SU-DHL-6 (cell line): ENCODE measurements around the gene RSPO1.

Experiments used
- H2AFZ ChIP-seq: fragments of 200-600 bp; sonication (generic); 2 replicates; pipeline ENCODE4 v1.6.1; 2014; ENCODE audit warnings: low read depth, mild to moderate bottlenecking, moderate library complexity, mixed read lengths, antibody characterized with exemption, low read length; ENCODE audit not compliant: severe bottlenecking
- H3F3A ChIP-seq: fragments of 200-600 bp; shearing (Covaris generic); 2 replicates; pipeline ENCODE4 v1.6.0; 2016; ENCODE audit warnings: antibody characterized with exemption, mild to moderate bottlenecking; ENCODE audit not compliant: insufficient read depth
- H3K27ac ChIP-seq: fragments of 200-600 bp; sonication (generic); 2 replicates; pipeline ENCODE4 v1.5.1; 2016; ENCODE audit warnings: low read depth, mild to moderate bottlenecking, low read length, moderate library complexity, mixed read lengths
- H3K27me3 ChIP-seq: fragments of 200-600 bp; sonication (generic), shearing (Covaris generic); 2 replicates; pipeline ENCODE4 v1.6.0; 2014; ENCODE audit warnings: mild to moderate bottlenecking, low read length
- H3K36me3 ChIP-seq: fragments of 200-600 bp; sonication (generic); 2 replicates; pipeline ENCODE4 v1.6.1; 2014; ENCODE audit warnings: mild to moderate bottlenecking, low read length, mixed read lengths
- H3K4me2 ChIP-seq: fragments of 300-600, 200-600 bp; shearing (Covaris generic), sonication (generic); 2 replicates; pipeline ENCODE4 v1.6.0; 2014; ENCODE audit warnings: low read length, low read depth, mild to moderate bottlenecking; ENCODE audit not compliant: poor library complexity, severe bottlenecking
- H3K4me3 ChIP-seq: fragments of 200-600 bp; sonication (generic); 2 replicates; pipeline ENCODE4 v1.5.1; 2014; ENCODE audit warnings: antibody characterized with exemption, low read length, mild to moderate bottlenecking, mixed read lengths; ENCODE audit not compliant: insufficient read depth, poor library complexity, severe bottlenecking
- H3K79me2 ChIP-seq: fragments of 200-600 bp; sonication (generic); 2 replicates; pipeline ENCODE4 v1.6.1; 2014; ENCODE audit warnings: mild to moderate bottlenecking, low read length, moderate library complexity; ENCODE audit not compliant: insufficient read depth
- H3K9ac ChIP-seq: fragments of 200-600 bp; sonication (generic); 2 replicates; pipeline ENCODE4 v1.7.0; 2014; ENCODE audit warnings: mild to moderate bottlenecking, low read length
- H3K9me2 ChIP-seq: fragments of 200-600 bp; sonication (generic); replicated peaks from 2 replicates; pipeline ENCODE4 v1.6.1; 2014; ENCODE audit warnings: low read length; ENCODE audit not compliant: insufficient read depth
- H3K9me3 ChIP-seq: fragments of 200-600 bp; sonication (generic); 2 replicates; pipeline ENCODE4 v1.6.1; 2014; ENCODE audit warnings: low read length, mixed read lengths; ENCODE audit not compliant: insufficient read depth
- H4K20me1 ChIP-seq: fragments of 200-600 bp; sonication (generic); 2 replicates; pipeline ENCODE4 v1.6.1; 2014; ENCODE audit warnings: low read depth, mild to moderate bottlenecking, antibody characterized with exemption, low read length, moderate library complexity, mixed read lengths
- EZH2phosphoT487 ChIP-seq: fragments of 200-600 bp; sonication (generic), shearing (Covaris generic); conservative IDR thresholded peaks from 2 replicates; pipeline ENCODE4 v1.6.1; 2018; ENCODE audit warnings: mild to moderate bottlenecking, antibody characterized with exemption, low read length, moderate library complexity, mixed read lengths
- TF ChIP-seq, protein P1 (sequence below): fragments of 200-600 bp; sonication (generic); IDR thresholded peaks from one replicate; pipeline ENCODE4 v1.5.1; 2017; ENCODE audit warnings: antibody characterized with exemption, mild to moderate bottlenecking, low read length, moderate library complexity; ENCODE audit not compliant: insufficient read depth, poor library complexity, severe bottlenecking

RSPO1 gene

DNA sequence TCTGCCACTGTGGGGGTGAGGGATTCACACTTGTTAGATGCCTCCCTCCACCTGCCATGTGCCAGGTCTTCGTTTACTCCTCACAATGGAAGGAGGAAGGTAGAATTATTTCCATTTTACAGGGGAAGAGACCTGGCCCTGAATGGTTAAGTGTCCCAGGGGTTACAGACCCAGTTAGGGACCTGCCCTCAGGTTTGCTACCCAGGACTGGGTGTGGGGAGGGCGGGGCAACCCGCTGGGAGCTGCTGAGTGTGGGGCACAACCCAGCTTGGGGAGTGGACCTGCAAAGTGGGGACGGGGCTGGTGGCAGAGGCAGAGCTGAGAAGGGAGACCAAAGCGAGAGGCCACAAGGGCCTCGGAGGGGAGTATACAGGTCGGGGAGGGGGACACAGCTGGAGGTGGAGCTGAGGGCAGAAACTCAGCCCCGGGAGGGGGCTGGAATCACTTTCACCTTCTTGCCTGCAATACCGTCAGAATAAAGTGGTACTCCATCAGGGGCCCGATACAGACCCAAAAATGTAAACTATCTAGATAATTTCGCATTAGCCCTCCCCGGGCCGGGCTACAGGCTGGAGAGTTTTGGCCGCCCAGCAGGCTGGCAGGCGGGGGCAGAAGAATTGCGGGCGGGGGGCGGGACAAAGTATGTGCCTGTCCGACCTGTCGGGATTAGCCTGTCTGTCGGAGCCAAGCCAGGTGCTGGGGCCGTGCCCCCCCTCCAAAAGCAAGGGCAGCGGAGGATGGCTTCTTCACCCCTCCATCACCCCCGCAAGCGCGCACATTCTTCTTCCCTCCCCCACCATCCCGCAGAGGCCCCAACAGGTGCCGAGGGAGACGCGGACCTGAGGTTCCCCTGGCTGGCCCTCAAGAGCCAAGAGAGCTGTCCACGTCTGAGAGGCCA lies 1.4 kb downstream of the RSPO1 start:
- H3K9me2 ChIP-seq, result no peaks in the 10 kb centered on the region
- no peak overlapping the region for H3K4me3 ChIP-seq
- no peak overlapping the region for H2AFZ ChIP-seq

DNA sequence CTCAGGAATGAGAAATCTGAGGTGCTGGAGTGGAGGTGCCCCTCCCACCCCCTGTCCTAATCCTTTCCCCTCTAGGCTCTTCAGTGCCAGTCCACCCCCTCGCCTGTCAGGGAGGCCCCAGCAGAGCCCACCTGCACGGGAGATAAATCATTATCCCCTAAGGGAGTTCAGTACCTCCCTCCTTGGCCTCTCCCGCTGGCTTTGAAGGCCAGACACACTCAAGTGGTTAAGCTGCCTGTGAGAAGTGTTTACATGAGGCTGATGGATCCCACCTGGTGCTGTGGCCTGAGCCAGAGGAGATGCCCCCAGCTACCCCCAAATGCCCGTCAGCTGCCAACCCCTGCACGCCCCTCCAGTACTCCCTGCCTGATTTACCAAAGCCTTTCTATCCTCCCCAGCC lies 3.7 kb downstream of the RSPO1 start:
- Histone ChIP-seq H3K9me3 (no peaks in the 10 kb centered on the region), H2AFZ (no peak overlapping the region), H3K36me3 (no peaks in the 10 kb centered on the region), H3K9ac (no peak overlapping the region), H3K9me2 (no peaks in the 10 kb centered on the region), H4K20me1 (no peaks in the 10 kb centered on the region), H3K27ac (no peak overlapping the region), H3K4me2 (no peak overlapping the region), H3K4me3 (no peak overlapping the region), H3K27me3 (no peaks in the 10 kb centered on the region), H3F3A (no peaks in the 10 kb centered on the region), H3K79me2 (no peaks in the 10 kb centered on the region)
- TF ChIP-seq EZH2phosphoT487, result no peak
- TF ChIP-seq, protein P1, sequence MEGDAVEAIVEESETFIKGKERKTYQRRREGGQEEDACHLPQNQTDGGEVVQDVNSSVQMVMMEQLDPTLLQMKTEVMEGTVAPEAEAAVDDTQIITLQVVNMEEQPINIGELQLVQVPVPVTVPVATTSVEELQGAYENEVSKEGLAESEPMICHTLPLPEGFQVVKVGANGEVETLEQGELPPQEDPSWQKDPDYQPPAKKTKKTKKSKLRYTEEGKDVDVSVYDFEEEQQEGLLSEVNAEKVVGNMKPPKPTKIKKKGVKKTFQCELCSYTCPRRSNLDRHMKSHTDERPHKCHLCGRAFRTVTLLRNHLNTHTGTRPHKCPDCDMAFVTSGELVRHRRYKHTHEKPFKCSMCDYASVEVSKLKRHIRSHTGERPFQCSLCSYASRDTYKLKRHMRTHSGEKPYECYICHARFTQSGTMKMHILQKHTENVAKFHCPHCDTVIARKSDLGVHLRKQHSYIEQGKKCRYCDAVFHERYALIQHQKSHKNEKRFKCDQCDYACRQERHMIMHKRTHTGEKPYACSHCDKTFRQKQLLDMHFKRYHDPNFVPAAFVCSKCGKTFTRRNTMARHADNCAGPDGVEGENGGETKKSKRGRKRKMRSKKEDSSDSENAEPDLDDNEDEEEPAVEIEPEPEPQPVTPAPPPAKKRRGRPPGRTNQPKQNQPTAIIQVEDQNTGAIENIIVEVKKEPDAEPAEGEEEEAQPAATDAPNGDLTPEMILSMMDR, result no peak

More for the DNA sequence above, 1.4 kb downstream of the RSPO1 start:
- Histone ChIP-seq H4K20me1 (no peaks in the 10 kb centered on the region), H3K9ac (no peak overlapping the region), H3K36me3 (no peaks in the 10 kb centered on the region), H3K4me2 (no peak overlapping the region), H3F3A (no peaks in the 10 kb centered on the region), H3K27me3 (no peaks in the 10 kb centered on the region), H3K27ac (no peak overlapping the region), H3K79me2 (no peaks in the 10 kb centered on the region), H3K9me3 (no peaks in the 10 kb centered on the region)
- TF ChIP-seq, protein P1, result no peak
- no peak for TF ChIP-seq EZH2phosphoT487

DNA sequence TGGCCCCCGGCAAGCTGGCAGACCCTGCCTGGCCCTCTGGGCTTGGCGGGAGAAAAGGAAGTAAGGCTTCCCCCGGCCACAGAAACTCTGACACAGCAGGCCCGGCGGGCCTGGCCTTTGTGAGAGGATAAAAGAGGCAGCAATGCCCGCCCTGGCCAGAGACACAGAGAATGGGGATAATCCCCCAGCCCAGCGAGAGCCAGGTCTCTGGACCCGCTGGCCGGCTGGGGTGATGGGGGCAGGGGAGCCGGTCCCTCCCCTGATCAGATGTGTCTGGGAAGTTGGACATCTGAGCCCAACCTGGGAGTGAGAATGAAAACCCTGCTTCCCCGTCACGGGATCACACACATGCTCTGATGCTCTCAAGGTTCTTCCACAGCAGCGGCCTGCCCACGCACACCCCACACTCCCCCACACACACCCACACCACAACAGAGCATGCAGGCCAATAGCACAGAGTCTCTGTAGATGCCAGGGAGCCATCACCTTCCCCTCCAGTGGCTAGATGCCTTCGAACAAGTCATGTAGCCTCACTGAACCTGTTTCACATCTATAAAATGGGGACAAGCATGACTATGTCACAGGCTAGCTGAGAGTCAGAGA lies 4.2 kb downstream of the RSPO1 start:
- no peak for TF ChIP-seq EZH2phosphoT487
- TF ChIP-seq, protein P1, result no peak
- Histone ChIP-seq H3K9me3 (no peaks in the 10 kb centered on the region), H2AFZ (no peak overlapping the region), H3K9ac (no peak overlapping the region), H3K27me3 (no peaks in the 10 kb centered on the region), H3K4me2 (no peak overlapping the region), H3K36me3 (no peaks in the 10 kb centered on the region), H3K79me2 (no peaks in the 10 kb centered on the region), H3F3A (no peaks in the 10 kb centered on the region), H3K4me3 (no peak overlapping the region), H4K20me1 (no peaks in the 10 kb centered on the region), H3K9me2 (no peaks in the 10 kb centered on the region), H3K27ac (no peak overlapping the region)
